ENCODE measurements around the gene UBE2V1.
"Not testable (repeated sequence)": the region's sequence is repeated elsewhere in the genome, so short reads cannot be mapped to it uniquely, and the experiment has no call there.

The UBE2V1 gene

DNA sequence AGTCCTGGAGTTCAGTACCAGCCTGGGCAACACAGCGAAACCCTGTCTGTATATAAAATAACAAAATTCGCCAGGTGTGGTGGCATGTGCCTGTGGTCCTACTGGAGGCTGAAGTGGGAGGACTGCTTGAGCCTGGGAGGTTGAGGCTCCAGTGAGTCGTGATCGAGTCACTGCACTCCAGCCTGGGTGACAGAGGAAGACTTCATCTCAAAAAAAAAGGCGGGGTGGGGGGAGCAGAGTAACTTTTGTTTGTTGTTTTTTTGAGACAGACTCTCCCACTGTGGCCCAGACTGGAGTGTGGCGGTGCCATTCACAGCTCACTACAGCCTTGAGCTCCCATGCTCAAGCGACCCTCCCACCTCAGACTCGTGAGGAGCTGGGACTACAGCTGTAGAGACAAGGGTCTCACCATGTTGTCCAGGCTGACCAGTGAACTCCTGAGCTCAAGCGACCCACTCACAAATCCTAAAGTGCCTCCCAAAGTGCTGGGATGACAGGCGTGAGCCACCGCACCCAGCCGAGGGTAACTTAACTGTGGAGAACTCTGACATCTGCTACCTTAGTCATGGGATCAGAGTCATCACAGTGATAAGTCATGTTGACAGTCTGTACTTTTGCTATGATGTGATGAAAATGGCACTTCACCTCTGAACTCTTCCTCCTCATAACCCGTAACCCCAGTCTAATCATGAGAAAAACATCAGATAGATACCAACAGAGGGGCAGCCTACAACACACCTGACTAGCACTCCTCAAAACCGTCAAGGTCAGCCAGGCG lies 24.1 kb upstream of the UBE2V1 start:
- no peak for DNase-seq

DNA sequence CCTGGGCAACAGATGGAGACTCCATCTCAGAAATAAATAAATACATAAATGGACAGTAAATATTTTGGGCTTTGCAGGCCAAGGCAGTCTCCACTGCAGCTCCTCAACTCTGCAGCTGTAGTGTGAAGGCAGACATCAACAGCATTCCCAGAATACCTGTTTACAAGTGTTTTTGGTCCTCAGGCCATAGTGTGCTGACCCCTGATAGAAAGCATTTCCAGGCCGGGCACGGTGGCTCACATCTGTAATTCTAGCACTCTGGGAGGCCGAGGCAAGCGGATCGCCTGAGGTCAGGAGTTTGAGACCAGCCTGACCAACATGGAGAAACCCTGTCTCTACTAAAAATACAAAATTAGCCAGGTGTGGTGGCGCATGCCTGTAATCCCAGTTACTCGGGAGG lies 22.2 kb upstream of the UBE2V1 start:
- DNase-seq = not testable (repeated sequence)

DNA sequence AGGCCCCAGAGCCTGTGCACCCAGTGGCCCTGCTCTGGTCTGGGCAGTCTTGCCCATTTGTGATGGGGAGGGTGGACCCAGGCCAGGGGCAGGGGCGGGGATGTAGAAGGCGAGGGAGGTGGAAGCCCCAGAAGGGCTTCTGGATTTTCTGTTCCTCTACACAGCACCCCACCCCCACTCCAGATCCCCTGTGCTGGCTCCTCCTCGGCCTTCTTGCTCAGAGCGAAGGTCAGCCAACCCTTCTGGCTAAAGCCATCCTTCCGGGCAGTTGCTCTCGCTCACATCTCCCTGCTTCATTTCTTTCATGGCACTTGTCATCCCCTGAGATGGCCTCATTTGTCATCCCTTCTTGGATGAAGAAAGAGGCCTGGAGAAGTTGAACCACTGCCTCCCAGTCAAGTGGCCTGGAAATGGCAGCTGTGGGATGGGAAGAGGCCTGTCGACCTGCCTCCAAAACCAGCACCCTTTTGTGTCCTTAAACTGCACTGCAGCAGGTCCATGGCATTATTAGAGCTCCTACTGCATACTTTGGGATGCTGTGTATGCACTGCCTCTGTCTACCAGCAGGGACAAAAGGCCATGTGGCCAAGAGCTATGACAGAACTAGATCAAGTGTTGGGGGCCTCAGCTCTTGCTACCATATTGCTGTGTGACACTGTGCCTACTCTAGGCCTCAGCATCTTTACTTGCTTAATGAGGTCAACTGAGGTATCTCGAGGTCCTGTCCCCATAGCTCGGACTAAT lies 20.7 kb upstream of the UBE2V1 start:
- no peak for DNase-seq

DNA sequence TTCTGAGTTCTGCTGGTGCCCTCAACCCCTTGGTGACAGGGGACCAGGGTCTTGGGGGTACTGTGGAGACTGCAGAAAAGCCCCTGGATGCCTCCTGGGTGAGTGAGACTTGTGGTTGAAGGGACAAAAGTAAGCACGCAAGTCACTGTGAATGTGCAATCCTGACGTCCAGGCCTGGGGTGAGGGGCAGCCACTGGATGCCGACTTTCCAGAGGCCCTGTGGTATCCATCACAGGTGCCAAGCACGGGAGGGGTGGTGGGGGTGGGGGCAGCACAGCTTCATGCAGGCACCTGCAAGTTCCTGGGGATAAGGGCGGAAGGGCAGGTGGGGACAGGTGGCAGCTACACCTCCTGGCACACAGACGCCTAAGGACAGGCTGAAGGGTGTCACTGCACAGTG lies 20.1 kb upstream of the UBE2V1 start:
- DNase-seq = no peak

DNA sequence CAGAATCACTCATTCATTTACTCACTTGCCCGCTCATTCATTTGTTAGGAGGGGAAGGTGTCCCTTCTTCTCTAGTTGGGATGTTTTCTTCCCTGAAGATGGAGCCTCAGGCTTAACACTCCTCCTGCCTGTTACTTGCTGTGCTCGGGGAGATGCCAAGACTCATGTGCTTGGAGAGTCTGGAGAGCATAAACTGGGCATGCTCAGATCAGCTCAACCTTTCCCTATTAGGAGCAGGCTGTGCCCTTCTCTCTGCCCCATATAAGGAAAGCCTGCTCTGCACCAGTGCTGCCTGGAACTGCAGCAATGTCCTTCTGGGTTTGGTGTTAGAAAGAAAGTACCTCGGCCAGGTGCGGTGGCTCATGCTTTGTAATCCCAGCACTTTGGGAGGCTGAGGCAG lies 18.0 kb upstream of the UBE2V1 start:
- DNase-seq = no peak

DNA sequence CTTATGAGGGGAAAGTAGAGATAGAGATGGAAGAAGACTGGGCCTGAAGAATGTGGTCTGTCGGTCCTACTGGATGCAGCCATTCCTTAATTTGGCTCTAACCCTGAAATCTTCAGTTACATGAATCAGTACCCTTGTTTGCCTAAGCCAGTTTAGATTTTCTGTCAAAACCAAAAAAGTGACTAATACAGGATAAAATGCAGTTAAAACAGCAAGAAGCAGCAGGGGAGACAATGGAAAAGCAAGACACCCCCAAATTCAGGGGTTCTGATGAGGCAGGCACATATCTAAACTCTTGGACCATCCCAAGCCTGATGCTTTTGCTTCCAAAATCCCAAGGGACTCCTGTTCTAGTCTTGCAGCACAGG lies 17.4 kb upstream of the UBE2V1 start:
- DNase-seq = no peak

DNA sequence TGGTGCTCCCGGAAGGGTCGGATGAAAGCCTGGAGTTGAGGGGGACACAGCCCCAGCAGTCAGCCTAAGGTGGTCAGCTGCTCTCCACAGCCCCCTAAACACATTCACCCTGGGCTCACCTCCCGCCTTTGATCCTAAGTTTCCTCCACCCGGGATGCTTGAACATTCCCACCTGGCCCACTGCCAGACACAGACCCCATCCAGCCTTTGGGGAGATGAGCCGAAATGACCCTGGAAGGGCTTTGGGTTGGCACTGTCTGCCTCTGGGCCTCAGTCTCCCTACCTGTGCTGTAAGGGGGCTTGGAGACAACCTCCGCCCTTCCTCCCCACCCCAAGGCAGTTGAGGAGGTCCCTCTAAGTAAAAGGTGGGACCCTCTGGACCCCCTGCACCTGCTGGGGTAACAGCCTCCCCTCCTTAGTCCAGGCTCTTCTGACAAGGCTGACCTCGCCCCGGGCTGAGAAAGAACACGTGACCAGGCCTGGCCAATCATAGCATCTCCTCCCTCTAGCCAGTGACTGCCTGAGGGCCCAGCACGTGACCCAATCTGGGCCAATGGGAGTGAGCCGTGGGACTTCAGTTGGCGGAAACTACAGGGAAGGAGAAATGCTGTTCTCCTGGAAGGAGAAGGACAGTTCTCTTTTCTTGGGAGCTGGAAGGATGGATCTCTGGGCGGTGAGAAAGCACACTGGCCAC lies 16.9 kb upstream of the UBE2V1 start:
- no peak for DNase-seq

DNA sequence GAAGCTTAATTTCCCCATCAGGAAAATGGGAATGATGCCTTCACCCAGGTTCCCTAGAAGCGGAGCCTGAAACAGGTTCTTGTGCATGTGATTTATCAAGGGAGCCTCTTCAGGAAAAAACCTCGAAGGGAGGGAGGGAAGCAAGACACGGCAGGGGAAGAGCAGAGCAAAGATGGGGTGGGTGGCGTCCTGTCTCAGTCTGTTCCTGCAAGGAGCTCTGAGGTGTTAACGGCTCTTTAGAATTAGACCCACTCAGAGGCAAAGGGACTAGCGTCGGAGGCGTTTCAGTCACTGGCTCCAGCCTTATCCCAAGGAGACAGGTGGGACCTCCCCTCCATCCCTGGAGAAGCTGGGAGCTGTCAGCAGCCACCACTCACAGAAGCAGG lies 15.6 kb upstream of the UBE2V1 start:
- no peak for DNase-seq

DNA sequence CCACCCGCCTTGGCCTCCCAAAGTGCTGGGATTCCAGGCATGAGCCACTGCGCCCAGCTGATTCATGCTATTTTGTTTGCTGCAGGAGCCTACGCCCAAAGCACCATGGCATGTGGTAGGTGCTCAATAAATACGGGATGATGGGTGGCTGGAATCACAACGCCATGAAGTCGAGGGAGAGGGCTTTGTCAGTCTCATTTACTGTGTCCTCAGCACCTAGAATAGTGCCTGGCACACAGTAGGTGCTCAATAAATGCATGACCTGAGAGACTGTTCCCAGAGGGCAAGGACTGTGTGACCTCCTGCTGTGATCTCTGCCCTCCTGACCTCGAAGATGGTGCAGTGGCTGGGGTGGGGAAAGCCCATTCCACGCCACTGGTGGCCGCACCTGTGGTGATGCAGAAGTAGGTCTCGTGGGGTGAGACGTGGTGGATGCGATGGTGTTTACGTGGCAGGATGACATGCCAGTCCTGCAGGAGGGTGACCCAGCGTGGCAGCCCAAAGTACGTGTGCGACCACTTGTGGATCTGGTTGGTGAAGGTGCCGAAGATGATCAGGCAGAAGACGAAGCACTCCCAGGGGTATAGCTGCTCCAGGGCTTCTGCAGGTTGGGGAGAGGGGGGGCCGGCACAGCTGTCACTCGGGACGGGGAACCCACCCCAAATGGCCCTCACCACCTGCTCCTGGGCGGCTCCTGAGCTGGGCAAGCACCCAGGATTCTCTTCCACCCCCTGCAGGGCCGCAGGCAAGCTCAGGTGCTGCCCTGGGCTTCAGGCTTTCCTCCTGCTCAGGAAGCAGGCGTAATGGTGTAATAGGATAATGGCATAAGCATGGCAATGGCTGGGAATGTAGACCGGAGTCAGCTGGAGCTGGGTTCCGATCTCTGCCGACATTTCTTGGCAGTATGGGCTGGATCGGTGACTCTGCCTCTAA lies 14.9 kb upstream of the UBE2V1 start:
- no peak for DNase-seq

DNA sequence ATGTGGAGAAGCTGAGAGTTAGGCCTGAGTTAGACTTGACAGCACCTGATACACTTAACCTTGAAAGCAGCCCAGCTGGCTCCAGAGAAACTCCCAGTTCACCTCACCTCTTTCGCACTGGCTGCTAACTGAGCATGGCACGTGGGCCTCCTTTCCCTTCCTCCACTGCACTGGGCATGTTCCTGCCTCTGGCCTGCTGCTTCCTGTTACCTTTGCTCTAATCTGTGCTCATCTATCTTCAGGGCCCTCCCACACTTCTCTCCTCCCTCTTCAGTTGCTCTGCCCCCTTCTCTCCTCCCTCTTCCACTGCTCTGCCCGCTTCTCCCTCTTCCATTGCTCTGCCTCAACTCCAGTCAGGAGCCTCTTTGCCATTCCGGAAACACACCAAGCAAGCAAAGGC lies 13.7 kb upstream of the UBE2V1 start:
- no peak for DNase-seq

DNA sequence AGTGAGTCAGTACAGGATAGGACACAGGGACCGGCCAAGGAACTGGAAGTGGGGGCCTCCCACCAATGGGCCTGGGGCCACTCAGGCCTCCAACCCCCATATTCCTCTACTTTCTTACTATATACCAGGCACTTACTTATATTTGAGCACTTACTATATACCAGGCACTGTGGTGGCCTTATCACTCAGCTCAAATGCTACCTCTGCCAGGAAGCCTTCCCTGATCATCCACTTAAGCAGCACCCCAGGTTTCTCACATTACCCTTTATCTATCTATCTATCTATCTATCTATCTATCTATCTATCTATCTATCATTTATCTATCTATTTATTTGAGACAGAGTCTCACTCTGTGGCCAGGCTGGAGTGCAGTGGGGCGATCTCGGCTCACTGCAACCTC lies 12.3 kb upstream of the UBE2V1 start:
- DNase-seq = no peak

DNA sequence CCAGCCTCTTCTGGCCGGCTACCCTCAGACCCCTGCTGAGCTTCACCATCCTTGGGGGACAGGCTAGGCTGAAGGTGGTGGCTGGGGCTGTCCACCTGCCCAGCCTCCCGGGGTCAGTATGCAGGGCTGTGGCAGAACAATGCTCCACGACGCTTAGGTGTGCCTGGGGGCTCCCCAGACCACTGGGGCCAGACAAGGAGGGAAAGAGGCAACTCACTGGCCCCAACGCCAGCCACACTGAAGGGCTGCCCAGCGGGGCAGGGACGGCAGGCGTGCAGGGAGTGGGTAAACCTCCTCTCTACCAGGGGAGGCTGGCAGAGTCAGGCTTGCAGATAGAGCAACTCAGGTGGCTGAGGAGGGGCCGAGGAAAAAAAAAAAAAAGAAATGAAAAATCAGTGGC lies 11.5 kb upstream of the UBE2V1 start:
- DNase-seq = no peak

DNA sequence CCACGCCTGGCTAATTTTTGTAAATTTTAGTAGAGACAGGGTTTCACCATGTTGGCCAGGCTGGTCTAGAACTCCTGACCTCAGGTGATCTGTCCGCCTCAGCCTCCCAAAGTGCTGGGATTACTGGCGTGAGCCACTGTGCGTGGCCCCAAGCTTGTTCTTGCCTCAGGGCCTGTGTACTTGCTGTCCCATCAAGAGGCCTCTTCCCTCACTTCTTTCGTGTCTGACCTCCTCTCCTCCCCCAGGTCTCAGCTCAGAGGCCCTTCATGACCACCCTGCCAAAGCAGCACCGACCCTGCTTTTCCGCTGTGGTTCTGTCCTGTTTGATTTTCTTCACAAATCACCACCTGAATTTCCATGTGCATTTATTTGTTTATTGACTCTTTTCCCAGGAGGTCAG lies 10.5 kb upstream of the UBE2V1 start:
- no peak for DNase-seq

DNA sequence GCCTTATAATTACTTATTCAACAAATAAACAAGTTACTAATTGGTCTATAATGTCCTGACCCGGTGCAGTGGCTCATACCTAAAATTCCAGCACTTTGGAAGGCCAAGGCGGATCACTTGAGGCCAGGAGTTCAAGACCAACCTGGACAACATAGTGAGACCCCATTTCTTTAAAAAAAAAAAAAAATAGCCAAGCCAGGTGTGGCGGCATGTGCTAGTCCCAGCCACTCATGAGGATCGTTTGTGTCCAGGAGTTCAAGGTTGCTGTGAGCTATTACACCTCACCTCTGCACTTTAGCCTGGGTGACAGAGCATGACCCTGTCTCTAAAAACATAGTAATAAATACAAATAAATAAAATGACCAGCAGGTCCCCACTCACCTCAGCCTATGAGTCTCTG lies 9.8 kb upstream of the UBE2V1 start:
- no peak for DNase-seq

DNA sequence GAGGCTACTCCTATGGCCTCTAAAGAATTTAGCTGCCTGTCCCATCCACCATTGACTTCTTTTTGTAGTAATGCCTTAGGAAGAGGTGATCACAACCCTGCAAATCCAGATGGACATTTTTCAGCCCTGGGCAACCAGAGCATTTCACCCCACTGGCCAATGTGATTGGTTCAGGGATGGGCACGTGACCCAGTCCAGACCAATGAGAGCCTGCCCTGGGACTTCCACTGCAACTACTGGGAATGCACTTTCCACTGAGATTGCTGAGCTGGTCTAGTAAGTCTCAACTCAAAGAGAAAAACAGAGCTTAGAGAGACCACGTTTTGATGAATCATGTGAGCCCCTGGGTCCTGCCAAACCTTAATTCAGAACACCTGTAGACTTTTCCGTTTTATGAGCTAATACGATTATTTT lies 8.9 kb upstream of the UBE2V1 start:
- DNase-seq = no peak

DNA sequence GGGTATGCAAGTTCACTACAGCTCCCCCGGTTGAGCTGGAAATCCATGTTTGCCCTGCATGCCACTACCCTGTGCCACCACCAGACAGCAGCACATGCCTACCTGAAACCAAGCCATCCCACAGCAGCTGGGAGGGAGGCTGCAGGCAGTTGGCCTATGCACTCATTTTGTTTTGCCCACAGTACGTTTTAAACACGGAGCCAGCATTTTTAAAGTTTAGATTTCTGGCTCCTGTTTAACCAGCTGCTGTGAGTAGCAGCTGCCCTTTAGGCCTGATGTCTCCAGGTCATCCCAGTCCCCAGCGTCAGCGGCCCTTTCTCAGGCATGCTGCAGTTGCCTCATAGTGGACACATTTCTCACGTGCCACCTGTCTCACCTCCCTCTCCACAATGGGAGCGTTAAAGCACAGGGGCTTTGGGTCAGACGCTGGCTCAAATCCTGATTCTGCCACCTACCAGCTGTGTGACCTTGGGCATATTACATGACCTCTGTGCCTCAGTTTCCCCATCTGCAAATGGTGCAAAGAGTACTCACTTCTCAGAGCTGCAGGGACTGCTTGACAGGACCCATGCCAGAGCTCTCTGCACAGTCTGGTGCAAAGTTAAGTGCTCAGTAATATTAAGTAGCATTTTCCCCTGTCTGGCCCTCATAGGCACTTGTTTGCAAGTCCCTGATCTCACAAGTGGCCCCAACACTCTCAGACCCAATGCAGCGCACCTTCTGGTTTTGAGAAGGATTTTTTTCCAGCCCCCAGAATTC lies 8.2 kb upstream of the UBE2V1 start:
- DNase-seq = peak; percentile 9 to 58 (median 31)

DNA sequence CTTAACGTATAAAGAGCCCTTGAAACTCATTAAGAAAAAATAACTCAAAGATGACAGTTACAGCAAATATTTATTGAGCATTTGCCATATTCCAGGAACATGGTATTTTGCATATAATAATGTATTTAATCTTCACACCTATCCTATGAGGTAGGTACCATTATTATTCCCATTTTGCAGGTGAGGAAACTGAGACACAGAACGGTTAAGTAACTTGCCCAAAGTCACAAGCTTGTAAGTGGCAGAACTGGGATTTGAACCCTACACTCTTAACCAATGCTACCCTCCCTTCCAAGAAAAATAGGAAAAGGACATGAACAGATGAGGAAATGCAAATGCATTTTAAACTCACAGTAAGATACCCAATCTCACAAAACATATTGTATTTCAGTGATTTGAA lies 5.3 kb upstream of the UBE2V1 start:
- no peak for DNase-seq

DNA sequence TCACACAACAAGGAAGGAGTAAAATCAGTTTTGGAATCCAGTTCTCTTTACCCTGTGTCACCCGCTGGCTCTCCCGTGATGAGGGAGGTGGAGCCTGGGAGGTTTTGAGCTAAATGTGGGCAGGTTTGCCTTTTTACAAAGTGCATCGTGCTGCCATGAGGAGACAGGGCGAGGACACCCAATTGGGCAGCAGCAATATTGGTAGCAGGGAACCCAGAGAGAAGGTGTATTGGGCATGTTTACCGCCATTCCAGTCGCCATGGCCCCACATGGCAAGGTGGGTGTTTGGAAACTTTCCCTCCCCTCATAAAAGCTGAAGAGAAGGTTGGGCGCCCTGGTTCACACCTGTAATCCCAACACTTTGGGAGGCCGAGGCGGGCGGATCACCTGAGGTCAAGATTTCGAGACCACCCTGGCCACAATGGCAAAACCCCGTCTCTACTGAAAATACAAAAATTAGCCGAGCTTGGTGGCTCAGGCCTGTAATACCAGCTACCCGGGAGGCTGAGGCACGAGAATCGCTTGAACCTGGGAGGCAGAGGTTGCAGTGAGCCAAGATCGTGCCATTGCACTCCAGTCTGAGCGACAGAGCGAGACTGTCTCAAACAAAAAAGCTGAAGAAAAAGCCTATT lies 3.5 kb upstream of the UBE2V1 start:
- DNase-seq = no peak

DNA sequence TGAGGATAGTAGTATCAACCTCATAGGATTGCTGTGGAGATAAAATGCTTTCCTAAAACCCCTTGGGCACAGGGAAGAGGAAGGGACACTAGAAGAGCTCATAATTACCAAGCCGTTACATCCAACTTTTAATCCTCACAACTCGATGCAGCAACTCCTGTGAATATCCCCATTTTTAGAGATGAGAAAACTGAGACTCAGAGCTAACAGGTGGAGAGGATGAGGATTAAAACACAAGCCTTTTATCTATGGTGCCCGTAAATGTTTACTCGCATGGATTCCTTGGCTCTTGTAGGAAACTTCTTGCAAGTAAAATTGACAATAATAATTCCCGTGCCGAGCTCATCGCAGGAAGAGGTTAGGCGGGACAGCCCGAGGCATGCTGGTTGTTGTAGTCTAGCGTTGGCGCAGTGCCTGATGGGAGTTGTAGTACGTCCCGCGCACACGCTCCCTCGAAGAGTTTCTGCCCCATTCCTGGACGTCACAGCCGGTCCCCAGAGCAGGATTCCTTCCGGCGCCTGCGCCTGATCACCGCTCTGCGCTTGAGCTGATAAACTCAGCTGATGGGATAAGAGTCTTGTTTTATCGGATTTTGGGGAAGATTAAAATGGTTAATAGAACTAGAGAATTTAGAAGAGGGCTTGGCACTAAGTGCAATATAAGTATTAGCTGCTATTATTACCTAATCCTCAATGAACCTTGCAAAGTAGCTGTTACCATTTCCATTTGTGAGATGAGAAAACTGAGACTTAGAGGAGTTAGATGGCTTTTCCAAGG lies 2.8 kb upstream of the UBE2V1 start:
- peak; percentile 67 to 85 (median 76) for DNase-seq

DNA sequence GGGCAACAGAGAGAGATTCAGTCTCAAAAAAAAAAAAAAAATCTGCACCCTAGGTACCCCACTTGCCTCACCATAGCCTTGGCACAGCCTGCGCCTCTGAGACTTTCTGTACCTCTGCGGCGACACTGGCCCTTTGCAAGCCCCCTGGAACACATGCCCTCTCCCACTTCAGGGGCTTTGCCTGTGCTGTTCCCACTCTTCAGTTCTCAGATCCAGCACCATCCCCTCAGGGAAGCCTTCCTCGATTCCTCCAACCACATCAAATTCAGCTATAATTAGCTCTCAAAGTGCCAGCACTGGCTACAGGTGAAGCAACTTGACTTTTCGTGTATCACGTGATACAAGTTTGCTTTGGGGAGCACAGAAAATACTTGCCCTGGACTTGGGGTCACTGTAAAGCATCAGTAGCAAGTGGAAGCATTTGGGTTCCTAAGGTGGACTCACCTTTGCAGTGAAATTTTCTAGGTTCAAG lies 2.1 kb upstream of the UBE2V1 start:
- no peak for DNase-seq
